Measurements from ENCODE around the gene ACSM6. TPM values are rescaled to one million over a fixed set of nuclear protein-coding genes. Genes with fewer than 3 reads are reported as not detected.
A peak's percentile ranks its signal among the peaks of the same experiment; 100 is the strongest.
"Not testable (repeated sequence)": the region's sequence is repeated elsewhere in the genome, so short reads cannot be mapped to it uniquely, and the experiment has no call there.

ACSM6 gene
- total and polyA plus RNA-seq, 2 of the 8 experiments (the other 6 are each of a cell fraction or from before 2014, with no cell fraction given): 0.33 TPM; not detected in 1

DNA sequence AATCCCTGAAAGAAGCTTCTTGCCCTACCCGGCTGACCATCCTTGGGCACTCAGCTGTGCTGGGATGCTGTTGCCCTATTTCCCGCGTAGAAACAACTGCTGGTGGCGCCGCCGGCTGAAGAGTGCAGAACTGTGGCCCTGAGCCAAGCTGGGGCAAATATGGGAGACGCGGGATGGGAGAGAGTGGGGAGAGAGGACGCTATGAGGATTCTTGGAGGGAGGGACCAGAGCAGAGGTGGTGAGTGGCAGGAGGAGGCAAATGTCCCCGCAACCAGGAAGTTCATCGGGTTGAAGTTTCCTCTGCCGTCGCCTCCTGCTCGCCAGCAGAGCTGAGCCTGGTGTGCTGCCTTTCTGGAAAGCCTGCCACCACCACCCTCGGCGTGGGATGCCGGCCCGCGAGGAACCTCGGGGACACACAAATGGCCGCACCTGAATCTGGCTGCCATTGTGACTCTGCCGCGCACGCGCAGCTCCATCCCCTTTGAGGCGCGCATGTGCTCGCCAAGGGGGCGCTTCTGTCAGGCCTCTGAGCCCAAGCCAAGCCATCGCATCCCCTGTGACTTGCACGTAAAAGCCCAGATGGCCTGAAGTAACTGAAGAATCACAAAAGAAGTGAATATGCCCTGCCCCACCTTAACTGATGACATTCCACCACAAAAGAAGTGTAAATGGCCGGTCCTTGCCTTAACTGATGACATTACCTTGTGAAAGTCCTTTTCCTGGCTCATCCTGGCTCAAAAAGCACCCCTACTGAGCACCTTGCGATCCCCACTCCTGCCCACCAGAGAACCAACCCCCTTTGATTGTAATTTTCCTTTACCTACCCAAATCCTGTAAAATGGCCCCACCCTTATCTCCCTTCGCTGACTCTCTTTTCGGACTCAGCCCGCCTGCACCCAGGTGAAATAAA is 36.9 kb downstream of the ACSM6 start:
- H3K9me3 ChIP-seq (ENCODE audit: insufficient read depth in 2 of 2, low read depth in 1 of 2, low read length in 1 of 2); H2AFZ ChIP-seq (ENCODE audit: low read length); H3K27me3 ChIP-seq (replicated peaks in 1 of 4; ENCODE audit: control insufficient read depth in 3 of 4, extremely low read depth in 1 of 4, insufficient read depth in 3 of 4, low read length in 3 of 4); H3K23me2 ChIP-seq (ENCODE audit: low read depth, low read length); H3K79me1 ChIP-seq (ENCODE audit: low read depth, low read length); FAIRE-seq; H3K23ac ChIP-seq (ENCODE audit: insufficient read length); H4K20me1 ChIP-seq (replicated peaks in 1 of 2; ENCODE audit: control insufficient read depth in 1 of 2, insufficient read depth in 2 of 2, low read length in 2 of 2); H3K79me2 ChIP-seq (ENCODE audit: control insufficient read depth in 1 of 2, insufficient read depth in 2 of 2, low read length in 2 of 2): not testable (repeated sequence)
- peak overlapping the region; percentile 99 for H2BK12ac ChIP-seq (ENCODE audit: low read depth, low read length)
- H2BK120ac ChIP-seq (replicated peaks; ENCODE audit: low read depth, low read length): peak overlapping the region; percentile 100
- H3K18ac ChIP-seq (ENCODE audit: extremely low read depth, low read length): peak overlapping the region; percentile 100
- peak overlapping the region; percentile 90 for H3K14ac ChIP-seq (ENCODE audit: insufficient read length)
- peak; percentile 91 to 92 for DNase-seq (ENCODE audit: low read depth in 1 of 2, low spot score in 2 of 2)
- H3K27ac ChIP-seq (ENCODE audit: low read depth, low read length): peak overlapping the region; percentile 99
- H2BK20ac ChIP-seq (ENCODE audit: low read length): peak overlapping the region; percentile 99
- H2AK5ac ChIP-seq (ENCODE audit: low read depth, low read length): peak overlapping the region; percentile 99
- peaks cover 0 to 18% (median 7%) of the 10 kb centered on the region in 4 experiments; a peak in 1 of 8 replicates for H3K36me3 ChIP-seq (ENCODE audit: control insufficient read depth in 2 of 4, insufficient read depth in 4 of 4, low read length in 3 of 4)
- peak overlapping the region; percentile 100 for H4K5ac ChIP-seq (ENCODE audit: insufficient read length, low read depth, low read length)
- peak overlapping the region; percentile 97 for H4K8ac ChIP-seq (ENCODE audit: extremely low read depth, insufficient read depth, low read length)
- peak overlapping the region; percentile 100 for H4K91ac ChIP-seq (replicated peaks; ENCODE audit: insufficient read length, low read length)
- peak overlapping the region; percentile 23 to 55 (median 28) for H3K4me3 ChIP-seq (ENCODE audit: extremely low read depth in 1 of 4, insufficient read depth in 2 of 4, low read depth in 3 of 4, low read length in 4 of 4)
- H3K4ac ChIP-seq (replicated peaks; ENCODE audit: insufficient read length, low read depth, low read length): peak overlapping the region; percentile 100
- H3K9ac ChIP-seq (replicated peaks in 1 of 4; ENCODE audit: extremely low read depth in 1 of 4, low read depth in 3 of 4, low read length in 3 of 4): peak overlapping the region in 3 of 4 experiments; percentile 78 to 92 (median 81); a peak in 6 of 7 replicates
- CTCF ChIA-PET (ENCODE audit: partially characterized antibody): interaction anchor here (0.5 to 2.5 kb wide), 12 partner anchors 10 to 353 kb away, joined by 3 to 6 read pairs (median 4); no protein-coding TSS in a partner anchor
- POLR2A ChIA-PET (ENCODE audit: partially characterized antibody): interaction anchor here (0.7 to 5.9 kb wide), 32 partner anchors 9 to 685 kb away, joined by 3 to 57 read pairs (median 5); partner anchors contain the start of gene PDLIM1
- H3K4me1 ChIP-seq (replicated peaks in 1 of 4; ENCODE audit: control insufficient read depth in 3 of 4, insufficient read depth in 4 of 4, low read length in 3 of 4): peaks cover 4 to 34% (median 24%) of the 10 kb centered on the region in 4 experiments; a peak in 6 of 7 replicates
- H2BK15ac ChIP-seq (ENCODE audit: low read length): peak overlapping the region; percentile 48
- 2% methylated on average over 31 of the region's 36 CpGs; no CpG with 5 or more reads in 1 of the 2 experiments for WGBS, 2 experiments (ENCODE audit: extremely low coverage in 1 of 2, insufficient coverage in 1 of 2, insufficient read length in 1 of 2, insufficient replicate concordance in 2 of 2, low coverage in 1 of 2, low lambda C conversion rate in 2 of 2, missing lambda C conversion rate in 1 of 2)
- H2BK5ac ChIP-seq (ENCODE audit: low read depth, low read length): peak overlapping the region; percentile 100
- peak overlapping the region; percentile 75 to 85 for H3K4me2 ChIP-seq (ENCODE audit: insufficient read depth in 1 of 2, low read depth in 2 of 2, low read length in 2 of 2)
- peak overlapping the region; percentile 100 for H3K56ac ChIP-seq (replicated peaks; ENCODE audit: insufficient read length, low read depth, low read length)
- TF ChIP-seq TEAD4 (IDR thresholded peaks at IDR 0.05; ENCODE audit: low read depth, low read length): peak; percentile 11; the same call in 1 of the 2 replicates
- TF ChIP-seq YY1 (IDR thresholded peaks at IDR 0.05; ENCODE audit: low read depth, low read length): peak; percentile 86
- TF ChIP-seq HDAC2 (IDR thresholded peaks at IDR 0.05; ENCODE audit: borderline replicate concordance in 1 of 2, low read depth in 2 of 2, low read length in 2 of 2): 0 out of 4 replicates have a peak, but pooled peaks of 1 of the 2 experiments have one; percentile 37
- TF ChIP-seq RBBP5 (IDR thresholded peaks at IDR 0.05; ENCODE audit: borderline replicate concordance, low read depth, low read length): peak; percentile 57; the same call in 1 of the 2 replicates
- TF ChIP-seq TAF7 (optimal IDR thresholded peaks at IDR 0.05; ENCODE audit: borderline replicate concordance, low read depth, low read length): peak; percentile 44
- TF ChIP-seq NRF1 (IDR thresholded peaks at IDR 0.05; ENCODE audit: low read depth, low read length): peak; percentile 70
- 0 out of 2 replicates have a peak, but pooled peaks have one; percentile 35 for TF ChIP-seq PHF8 (conservative IDR thresholded peaks at IDR 0.05; ENCODE audit: low read depth, low read length)
- 0 out of 2 replicates have a peak, but pooled peaks have one; percentile 67 for TF ChIP-seq TCF12 (IDR thresholded peaks at IDR 0.05; ENCODE audit: low read depth, low read length)
- peak; percentile 64 for TF ChIP-seq TAF1 (IDR thresholded peaks at IDR 0.05; ENCODE audit: low read depth, low read length)
- peak; percentile 73 for TF ChIP-seq NANOG (IDR thresholded peaks at IDR 0.05; ENCODE audit: insufficient read depth, low read depth, low read length, poor library complexity, severe bottlenecking)

Data from H1 (cell line).